ENCODE data around the gene PRMT3.

DNA sequence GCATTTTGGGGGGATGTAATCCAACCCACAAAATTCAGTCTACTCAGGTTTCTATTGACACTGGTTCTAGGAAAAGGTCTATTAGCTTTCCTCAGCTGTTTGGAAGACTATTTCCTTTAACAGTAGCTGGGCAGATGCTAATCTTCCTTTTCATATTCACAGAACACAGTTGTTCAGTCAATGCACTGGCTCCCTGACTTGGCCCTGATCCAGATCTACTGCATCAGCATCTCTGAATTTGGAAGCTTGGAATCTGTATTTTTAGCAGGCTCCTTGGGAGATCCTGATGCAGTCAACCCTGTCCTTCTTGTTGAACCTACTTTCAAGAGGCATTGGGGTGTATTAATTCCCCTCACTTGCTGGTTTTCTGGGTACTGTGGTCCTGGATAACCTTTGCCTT lies 17.7 kb upstream of the PRMT3 start:
- TF ChIP-seq POLR2A (IDR thresholded peaks at IDR 0.05; ENCODE audit: low read depth, low read length): no peak
- no peak for TF ChIP-seq TAF1 (IDR thresholded peaks at IDR 0.05; ENCODE audit: borderline replicate concordance, low read depth, low read length)

Measured in GM12892 (cell line).